Measurements from ENCODE around the gene ARPP21.
A peak's percentile ranks its signal among the peaks of the same experiment; 100 is the strongest.

The ARPP21 gene

GRCh38 chr3:35633332-35634124 lies 5.8 kb upstream of the ARPP21 start:
- Histone ChIP-seq H3K9ac (ENCODE audit: low read length) (no peak overlapping the region), H2AFZ (ENCODE audit: low read depth, low read length) (0 out of 2 replicates have a peak overlapping the region, but pooled peaks have one; percentile 48), H4K20me1 (ENCODE audit: insufficient read depth, low read length) (no peaks in the 10 kb centered on the region), H3K4me3 (ENCODE audit: low read length) (no peak overlapping the region), H3K79me2 (ENCODE audit: low read length) (no peaks in the 10 kb centered on the region), H3K4me2 (ENCODE audit: low read length) (no peak overlapping the region), H3K9me3 (ENCODE audit: insufficient read depth, low read length) (no peaks in the 10 kb centered on the region), H3K27ac (ENCODE audit: low read length) (no peak overlapping the region), H3K4me1 (ENCODE audit: low read length) (peaks cover 7% of the 10 kb centered on the region; the same call in 1 of the 2 replicates), H3K36me3 (replicated peaks; ENCODE audit: low read depth, low read length) (no peaks in the 10 kb centered on the region), H3K27me3 (ENCODE audit: low read depth, low read length) (no peaks in the 10 kb centered on the region)
- TF ChIP-seq EZH2phosphoT487 (IDR thresholded peaks at IDR 0.05; ENCODE audit: low read depth): no peak

- Histone ChIP-seq H3K27me3 (ENCODE audit: low read depth, low read length) (no peaks in the 10 kb centered on the region), H2AFZ (ENCODE audit: low read depth, low read length) (no peak overlapping the region), H3K4me2 (ENCODE audit: low read length) (no peak overlapping the region), H3K4me1 (ENCODE audit: low read length) (no peaks in the 10 kb centered on the region), H3K27ac (ENCODE audit: low read length) (no peak overlapping the region), H4K20me1 (ENCODE audit: insufficient read depth, low read length) (no peaks in the 10 kb centered on the region), H3K79me2 (ENCODE audit: low read length) (no peaks in the 10 kb centered on the region), H3K36me3 (replicated peaks; ENCODE audit: low read depth, low read length) (no peaks in the 10 kb centered on the region), H3K4me3 (ENCODE audit: low read length) (no peak overlapping the region), H3K9ac (ENCODE audit: low read length) (no peak overlapping the region), H3K9me3 (ENCODE audit: insufficient read depth, low read length) (no peaks in the 10 kb centered on the region)
- TF ChIP-seq EZH2phosphoT487 (IDR thresholded peaks at IDR 0.05; ENCODE audit: low read depth) (no peak), CTCF (IDR thresholded peaks at IDR 0.05; ENCODE audit: low read depth, low read length) (no peak)
Measured at GRCh38 chr3:35635407-35635806, 3.9 kb upstream of the ARPP21 start.

- Histone ChIP-seq H3K4me2 (ENCODE audit: low read length) (no peak overlapping the region), H3K4me1 (ENCODE audit: low read length) (no peaks in the 10 kb centered on the region), H2AFZ (ENCODE audit: low read depth, low read length) (no peak overlapping the region), H3K9ac (ENCODE audit: low read length) (no peak overlapping the region), H3K27me3 (ENCODE audit: low read depth, low read length) (no peaks in the 10 kb centered on the region), H4K20me1 (ENCODE audit: insufficient read depth, low read length) (no peaks in the 10 kb centered on the region), H3K4me3 (ENCODE audit: low read length) (no peak overlapping the region), H3K9me3 (ENCODE audit: insufficient read depth, low read length) (no peaks in the 10 kb centered on the region), H3K36me3 (replicated peaks; ENCODE audit: low read depth, low read length) (no peaks in the 10 kb centered on the region), H3K79me2 (ENCODE audit: low read length) (no peaks in the 10 kb centered on the region), H3K27ac (ENCODE audit: low read length) (no peak overlapping the region)
- no peak for TF ChIP-seq CTCF (IDR thresholded peaks at IDR 0.05; ENCODE audit: low read depth, low read length)
- no peak for TF ChIP-seq EZH2phosphoT487 (IDR thresholded peaks at IDR 0.05; ENCODE audit: low read depth)
Measured at GRCh38 chr3:35635926-35636683, 3.2 kb upstream of the ARPP21 start.

GRCh38 chr3:35638251-35638979 lies 910 bp upstream of the ARPP21 start:
- no peaks in the 10 kb centered on the region for H3K79me2 ChIP-seq (ENCODE audit: low read length)
- no peaks in the 10 kb centered on the region for H4K20me1 ChIP-seq (ENCODE audit: insufficient read depth, low read length)
- H3K4me1 ChIP-seq (ENCODE audit: low read length): peaks cover 18% of the 10 kb centered on the region
- no peaks in the 10 kb centered on the region for H3K9me3 ChIP-seq (ENCODE audit: insufficient read depth, low read length)
- H3K36me3 ChIP-seq (replicated peaks; ENCODE audit: low read depth, low read length): no peaks in the 10 kb centered on the region
- H3K4me2 ChIP-seq (ENCODE audit: low read length): no peak overlapping the region
- TF ChIP-seq CTCF (IDR thresholded peaks at IDR 0.05; ENCODE audit: low read depth, low read length) (no peak), EZH2phosphoT487 (IDR thresholded peaks at IDR 0.05; ENCODE audit: low read depth) (no peak)
- no peaks in the 10 kb centered on the region for H3K27me3 ChIP-seq (ENCODE audit: low read depth, low read length)
- H3K9ac ChIP-seq (ENCODE audit: low read length): no peak overlapping the region
- no peak overlapping the region for H3K4me3 ChIP-seq (ENCODE audit: low read length)
- H2AFZ ChIP-seq (ENCODE audit: low read depth, low read length): no peak overlapping the region
- H3K27ac ChIP-seq (ENCODE audit: low read length): no peak overlapping the region
